NCI-H1048 (cell line): ENCODE measurements around the gene MAP2K7.
"Not testable (repeated sequence)": the region's sequence is repeated elsewhere in the genome, so short reads cannot be mapped to it uniquely, and the experiment has no call there.

Experiments
- DNase-seq: peaks from one replicate; lab custom pipeline; 2025; lab: John Stamatoyannopoulos, UW

MAP2K7 gene

GRCh38 chr19:7883796-7884570, 19.7 kb upstream of the MAP2K7 start:
- DNase-seq: no peak

DNA sequence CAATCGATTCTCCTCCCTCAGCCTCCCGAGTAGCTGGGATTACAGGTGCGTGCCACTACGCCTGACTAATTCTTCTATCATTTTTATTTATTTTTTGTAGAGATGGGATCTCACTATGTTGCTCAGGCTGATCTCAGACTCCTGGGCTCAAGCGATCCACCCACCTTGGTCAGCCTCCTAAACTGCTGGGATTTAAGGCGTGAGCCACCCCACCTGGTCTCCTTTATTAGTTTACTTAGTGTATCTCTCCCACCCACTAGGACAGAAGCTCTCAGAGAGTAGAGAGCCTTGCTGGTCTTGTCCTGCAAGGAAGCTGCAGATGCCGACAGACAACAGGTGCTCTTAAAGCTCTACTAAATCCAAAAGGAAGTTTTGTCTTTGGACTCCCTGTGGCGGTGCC, 17.9 kb upstream of the MAP2K7 start:
- DNase-seq: no peak

DNA sequence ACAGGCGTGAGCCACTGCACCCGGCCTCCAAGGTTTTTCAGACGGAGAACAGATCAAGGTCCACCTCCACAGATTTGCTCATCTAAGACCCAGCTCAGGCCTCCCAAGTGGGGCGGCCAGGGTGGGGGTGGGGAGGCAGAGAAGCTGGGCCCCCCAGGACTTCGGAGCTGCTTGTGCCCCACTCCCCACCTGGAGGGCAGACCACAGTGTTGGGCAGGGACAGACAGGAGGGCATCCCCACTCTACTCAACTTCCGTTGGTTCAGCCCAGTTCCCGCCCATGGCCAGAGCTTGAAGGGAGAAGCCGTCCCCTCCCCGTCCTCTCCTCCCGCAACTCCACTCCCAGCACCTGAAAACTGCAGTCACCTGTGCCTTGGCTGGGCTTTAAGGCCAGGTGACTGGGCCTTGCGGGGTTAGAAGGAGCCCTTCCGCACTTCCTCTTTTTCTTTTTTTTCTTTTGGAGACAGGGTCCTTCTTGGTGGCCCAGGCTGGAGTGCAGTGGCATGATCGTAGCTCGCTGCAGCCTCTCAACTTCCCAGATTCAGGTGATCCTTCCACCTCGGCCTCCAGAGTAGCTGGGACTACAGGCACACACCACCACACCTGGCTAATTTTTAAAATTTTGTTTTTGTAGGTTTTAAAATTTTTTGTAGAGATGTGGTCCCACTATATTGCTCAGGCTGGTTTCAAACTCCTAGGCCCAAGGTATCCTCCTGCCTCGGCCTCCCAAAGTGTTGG, 16.1 kb upstream of the MAP2K7 start:
- DNase-seq: no peak

DNA sequence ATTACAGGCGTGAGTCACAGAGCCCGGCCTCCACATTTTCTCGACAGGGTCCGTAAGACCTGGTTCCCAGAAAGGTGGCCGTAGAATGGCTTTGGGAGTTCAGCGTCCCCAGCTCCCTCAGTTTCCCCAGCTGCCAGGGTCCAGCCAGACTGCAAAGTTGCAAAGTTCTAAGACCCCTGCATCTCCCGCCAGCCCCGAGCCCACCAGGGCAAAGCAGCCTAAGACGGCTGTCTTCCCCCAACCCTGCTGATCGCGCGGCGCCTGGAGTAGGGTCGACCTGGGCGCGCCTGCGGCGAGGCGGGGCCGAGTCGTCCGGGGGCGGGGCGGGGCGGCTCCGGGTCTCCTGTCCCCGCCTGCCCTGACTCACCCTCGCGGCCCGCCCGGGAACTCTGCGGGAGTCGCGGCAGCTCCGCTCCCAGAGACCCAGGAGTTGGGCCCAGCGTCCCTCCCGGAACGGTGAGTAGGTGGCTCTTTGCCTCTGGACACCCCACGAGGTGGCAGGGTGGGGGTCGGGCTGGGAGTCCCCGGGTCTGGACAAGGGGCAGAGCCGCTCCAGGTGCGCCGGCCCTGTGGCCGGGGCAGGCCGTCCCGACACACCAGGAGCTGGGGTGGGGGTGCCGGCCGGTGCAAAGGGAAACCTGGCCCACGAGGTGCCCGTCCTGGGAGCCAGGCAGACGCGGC, 15.4 kb upstream of the MAP2K7 start, which contains the start of gene LRRC8E:
LRRC8E (plus strand) TSS at position 366 of the 681 bp plus-strand sequence. CDS start 7,094 bp downstream, outside the sequence.
- DNase-seq: peak; percentile 42

DNA sequence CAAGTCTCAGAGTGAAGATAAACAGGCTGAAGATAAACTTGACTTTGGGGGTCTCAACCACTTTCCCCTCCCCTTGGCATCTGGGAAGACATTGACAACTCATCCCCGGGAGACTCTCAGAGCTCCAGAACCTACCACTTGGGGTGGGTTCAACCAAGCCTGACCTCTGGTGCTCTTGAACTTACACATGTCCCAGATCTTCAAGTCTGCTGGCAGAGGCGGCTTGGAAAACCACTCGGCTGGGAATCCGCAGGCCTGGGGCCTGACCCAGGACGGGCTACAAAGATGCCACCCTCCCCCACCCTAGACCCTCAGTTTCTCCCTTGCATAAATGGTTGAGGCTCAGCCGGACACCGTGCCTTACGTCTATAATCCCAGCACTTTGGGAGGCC, 14.9 kb upstream of the MAP2K7 start:
- no peak for DNase-seq

DNA sequence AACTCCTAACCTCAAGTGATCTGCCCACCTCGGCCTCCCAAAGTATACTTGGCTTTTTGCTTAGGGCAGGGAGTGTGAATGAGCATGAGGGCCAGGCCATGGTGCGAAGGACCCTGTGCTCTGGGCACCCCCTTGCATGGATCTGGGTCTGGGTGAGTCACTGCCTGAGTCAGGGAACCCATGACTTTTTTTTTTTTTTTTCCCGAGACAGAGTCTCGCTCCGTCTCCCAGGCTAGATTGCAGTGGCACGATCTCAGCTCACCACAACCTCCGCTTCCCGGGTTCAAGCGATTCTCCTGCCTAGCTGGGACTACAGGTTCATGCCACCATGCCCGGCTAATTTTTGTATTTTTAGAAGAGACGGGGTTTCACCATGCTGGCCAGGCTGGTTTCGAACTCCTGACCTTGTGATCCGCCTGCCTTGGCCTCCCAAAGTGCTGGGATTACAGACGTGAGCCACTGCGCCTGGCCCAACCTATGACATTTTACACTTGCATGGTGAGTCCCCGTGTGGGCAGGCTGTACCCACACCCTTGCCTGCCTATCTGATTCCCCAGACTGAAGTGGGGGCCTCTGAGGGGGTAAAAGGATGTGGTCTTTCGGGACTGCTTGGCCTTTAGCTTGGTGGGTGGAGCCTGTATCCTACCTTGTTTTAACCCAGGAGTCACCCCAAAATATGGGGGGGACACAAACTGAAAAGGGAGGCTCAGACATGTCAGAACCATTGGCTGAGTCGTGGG, 10.1 kb upstream of the MAP2K7 start:
- not testable (repeated sequence) for DNase-seq

DNA sequence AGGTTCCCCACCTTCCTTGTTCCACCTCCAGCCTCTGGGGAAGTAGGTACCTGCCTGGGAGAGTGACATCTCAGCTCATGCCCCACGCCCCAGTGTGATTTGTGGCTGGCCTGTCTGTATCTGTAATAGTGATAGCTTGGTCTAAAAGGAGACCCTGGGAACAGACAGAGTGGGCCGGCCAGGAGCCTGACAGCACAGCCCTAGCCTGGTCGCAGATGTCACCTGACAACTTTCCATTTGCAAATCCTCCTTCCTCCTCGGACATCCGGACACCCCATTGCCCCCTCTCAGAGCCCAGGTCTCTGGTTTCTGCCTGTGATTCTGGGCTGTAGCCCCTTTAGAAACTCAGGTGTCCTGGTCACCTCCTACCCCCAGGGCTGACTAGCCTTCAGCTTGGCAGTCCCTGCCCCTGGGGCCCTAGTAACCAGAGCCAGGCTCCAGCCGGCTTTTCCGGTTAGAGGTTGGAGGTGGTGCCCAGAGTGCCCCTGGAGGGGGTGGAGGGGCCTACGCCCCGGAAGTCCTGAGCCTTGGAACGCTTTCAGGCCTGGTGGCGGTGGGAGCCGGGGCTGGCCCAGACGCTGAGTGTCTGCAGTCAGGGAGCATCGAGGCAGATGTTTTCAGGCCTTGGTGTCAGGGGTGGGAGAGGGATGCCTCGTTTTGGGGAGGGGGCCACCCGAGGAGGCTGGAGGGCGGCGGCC, 8.9 kb upstream of the MAP2K7 start:
- DNase-seq: no peak

GRCh38 chr19:7895565-7895964, 8.1 kb upstream of the MAP2K7 start:
- no peak for DNase-seq

GRCh38 chr19:7897292-7897691, 6.4 kb upstream of the MAP2K7 start:
- no peak for DNase-seq

DNA sequence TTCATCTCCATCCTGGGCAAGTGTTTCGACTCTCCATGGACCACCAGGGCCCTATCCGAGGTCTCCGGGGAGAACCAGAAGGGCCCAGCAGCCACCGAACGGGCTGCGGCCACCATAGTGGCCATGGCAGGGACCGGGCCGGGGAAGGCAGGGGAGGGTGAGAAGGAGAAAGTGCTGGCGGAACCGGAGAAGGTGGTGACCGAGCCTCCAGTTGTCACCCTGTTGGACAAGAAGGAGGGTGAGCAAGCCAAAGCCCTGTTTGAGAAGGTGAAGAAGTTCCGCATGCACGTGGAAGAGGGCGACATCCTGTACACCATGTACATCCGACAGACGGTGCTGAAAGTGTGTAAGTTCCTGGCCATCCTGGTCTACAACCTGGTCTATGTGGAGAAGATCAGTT, 4.7 kb upstream of the MAP2K7 start:
- DNase-seq: no peak

DNA sequence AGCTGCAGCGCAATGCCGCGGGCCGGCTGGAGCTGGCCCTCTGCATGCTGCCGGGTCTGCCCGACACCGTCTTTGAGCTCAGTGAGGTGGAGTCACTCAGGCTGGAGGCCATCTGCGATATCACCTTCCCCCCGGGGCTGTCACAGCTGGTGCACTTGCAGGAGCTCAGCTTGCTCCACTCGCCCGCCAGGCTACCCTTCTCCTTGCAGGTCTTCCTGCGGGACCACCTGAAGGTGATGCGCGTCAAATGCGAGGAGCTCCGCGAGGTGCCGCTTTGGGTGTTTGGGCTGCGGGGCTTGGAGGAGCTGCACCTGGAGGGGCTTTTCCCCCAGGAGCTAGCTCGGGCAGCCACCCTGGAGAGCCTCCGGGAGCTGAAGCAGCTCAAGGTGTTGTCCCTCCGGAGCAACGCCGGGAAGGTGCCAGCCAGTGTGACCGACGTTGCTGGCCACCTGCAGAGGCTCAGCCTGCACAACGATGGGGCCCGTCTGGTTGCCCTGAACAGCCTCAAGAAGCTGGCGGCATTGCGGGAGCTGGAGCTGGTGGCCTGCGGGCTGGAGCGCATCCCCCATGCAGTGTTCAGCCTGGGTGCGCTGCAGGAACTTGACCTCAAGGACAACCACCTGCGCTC, 3.8 kb upstream of the MAP2K7 start:
- DNase-seq: no peak

DNA sequence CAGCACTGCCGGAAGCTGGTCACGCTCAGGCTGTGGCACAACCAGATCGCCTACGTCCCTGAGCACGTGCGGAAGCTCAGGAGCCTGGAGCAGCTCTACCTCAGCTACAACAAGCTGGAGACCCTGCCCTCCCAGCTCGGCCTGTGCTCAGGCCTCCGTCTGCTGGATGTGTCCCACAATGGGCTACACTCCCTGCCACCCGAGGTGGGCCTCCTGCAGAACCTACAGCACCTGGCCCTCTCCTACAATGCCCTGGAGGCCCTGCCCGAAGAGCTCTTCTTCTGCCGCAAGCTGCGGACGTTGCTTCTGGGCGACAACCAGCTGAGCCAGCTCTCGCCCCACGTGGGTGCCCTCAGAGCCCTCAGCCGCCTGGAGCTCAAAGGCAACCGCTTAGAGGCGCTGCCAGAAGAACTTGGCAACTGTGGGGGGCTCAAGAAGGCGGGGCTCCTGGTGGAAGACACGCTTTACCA, 3.2 kb upstream of the MAP2K7 start:
- DNase-seq: no peak

- no peak for DNase-seq
These were observed 2.7 kb upstream of the MAP2K7 start for GRCh38 chr19:7900931-7901330.

GRCh38 chr19:7901337-7901736, 2.3 kb upstream of the MAP2K7 start:
- DNase-seq: no peak

- DNase-seq: no peak
These were observed 857 bp upstream of the MAP2K7 start for GRCh38 chr19:7902796-7903243.

DNA sequence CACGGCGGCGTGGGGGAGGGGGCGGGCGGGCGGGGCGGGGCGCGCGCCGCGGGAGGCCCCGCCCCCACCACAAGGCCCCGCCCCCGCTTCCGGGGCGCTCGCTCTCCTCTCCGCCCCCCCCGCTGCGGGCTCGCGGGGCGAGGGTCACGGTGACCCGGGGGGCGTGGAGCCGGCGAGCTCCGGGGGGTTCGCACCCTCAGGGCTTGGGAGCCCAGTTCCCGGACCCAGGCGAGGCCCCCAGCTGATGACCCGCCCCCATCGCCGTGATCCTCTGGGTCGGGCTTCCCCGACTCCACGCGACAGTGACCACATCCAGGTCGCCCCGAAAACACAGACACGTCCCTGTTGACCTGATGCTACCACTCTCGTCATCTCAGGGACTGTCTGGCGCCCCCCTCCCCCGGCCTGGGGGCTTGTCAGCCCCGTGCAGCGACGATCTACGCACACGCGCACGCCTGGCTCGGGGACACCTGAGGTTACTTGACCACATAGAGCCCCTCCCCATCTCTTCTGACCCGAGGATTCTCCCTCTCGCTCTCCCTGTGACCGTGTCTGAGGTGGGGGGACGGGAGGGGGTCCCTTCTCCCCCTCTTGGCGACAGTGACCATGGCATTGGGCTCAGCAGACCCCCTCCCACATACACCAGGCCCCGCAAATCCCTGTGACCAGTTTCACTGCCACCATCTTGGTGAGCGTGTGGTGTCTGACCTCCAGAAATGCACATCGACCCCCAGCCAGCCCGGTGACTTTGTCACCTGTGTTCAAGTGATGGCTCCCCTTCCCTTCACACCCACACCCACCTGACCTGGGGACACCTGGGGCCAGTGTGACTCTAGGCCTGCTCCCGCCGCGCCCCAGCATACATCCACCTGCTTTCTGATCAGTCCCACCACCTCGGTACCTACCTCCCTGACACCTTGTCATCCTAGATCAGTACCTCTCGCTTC, 670 bp downstream of the MAP2K7 start:
- no peak for DNase-seq

DNA sequence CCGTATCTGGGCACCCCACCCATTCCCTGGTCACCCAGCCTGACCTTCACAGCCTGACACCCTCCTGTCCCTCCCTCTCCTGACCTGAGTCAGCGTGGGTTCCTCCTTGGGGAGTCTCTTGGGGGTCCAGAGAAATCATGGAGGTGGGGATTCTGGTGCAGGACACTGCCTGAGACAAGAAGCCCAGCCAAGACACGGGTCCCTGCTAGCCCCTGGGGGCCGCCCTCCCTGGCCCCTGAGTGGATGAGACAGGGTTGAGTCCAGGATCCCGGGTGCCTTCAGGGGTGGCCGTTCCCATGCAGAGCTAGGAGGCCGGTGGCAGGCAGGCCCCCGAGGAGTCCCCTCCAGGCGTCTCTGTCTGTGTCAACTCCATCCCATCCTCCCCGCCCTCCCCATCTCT, 1.6 kb downstream of the MAP2K7 start:
- no peak for DNase-seq

GRCh38 chr19:7905859-7906258, 2.2 kb downstream of the MAP2K7 start:
- no peak for DNase-seq

DNA sequence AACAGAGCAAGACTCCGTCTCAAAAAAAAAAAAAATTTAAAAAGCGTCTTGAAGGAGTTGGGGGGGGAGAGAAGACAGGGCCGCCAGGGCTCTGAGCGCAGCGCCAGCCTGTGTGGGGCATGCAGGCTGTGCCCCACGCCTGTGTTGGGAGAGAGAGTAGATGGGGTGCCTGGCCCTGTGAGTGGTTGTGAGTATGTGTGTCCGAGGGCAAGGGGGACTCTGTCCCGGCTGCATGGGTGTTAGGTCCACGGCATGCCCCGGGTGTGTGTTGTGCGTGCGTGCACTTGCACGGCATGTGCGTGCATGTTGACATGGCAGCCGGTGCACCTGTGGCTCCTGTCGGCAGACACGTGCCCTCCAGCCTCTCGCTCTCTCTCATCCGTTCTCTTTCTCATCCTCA, 3.4 kb downstream of the MAP2K7 start:
- DNase-seq: no peak

- DNase-seq: no peak
These were observed 3.9 kb downstream of the MAP2K7 start for GRCh38 chr19:7907544-7907943.
